Measurements from ENCODE around the gene STXBP1. TPM values are rescaled to one million over a fixed set of nuclear protein-coding genes. Genes with fewer than 3 reads are reported as not detected.

Gene STXBP1
- total and polyA plus RNA-seq, 2 of the 8 experiments (the other 6 are each of a cell fraction or from before 2014, with no cell fraction given), result 11.5 to 60.9 TPM

DNA sequence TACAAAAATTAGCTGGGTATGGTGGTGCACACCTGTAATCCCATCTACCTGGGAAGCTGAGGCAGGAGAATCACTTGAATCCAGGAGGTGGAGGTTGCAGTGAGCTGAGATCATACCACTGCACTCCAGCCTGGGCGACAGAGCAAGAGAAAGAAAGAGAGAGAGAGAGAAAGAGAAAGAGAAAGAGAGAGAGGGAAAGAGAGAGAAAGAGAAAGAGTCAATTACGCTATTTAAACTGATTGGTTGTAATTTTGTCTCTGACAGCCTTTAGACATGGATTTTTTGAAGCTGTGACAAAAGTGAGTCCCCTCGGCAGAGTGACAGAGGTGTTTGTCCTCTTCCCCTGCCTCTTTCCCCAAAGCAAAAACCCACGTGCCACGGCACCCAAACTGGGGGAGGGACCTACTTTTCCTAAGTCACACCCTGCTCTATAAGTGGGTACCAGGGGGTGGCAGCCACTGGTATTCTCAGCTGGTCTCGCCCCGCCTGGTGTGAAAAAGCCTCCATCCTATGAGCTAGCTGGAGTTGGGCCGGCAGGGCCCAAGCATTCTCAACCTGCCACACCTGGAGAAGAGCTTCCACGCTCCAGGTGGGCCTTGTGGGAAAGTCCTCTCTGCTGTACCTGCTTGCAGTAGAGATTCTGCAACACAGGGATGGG, 91.3 kb downstream of the STXBP1 start:
- Histone ChIP-seq H3K4me3 (ENCODE audit: extremely low read depth in 1 of 4, insufficient read depth in 2 of 4, low read depth in 3 of 4, low read length in 4 of 4) (no peak overlapping the region), H2BK15ac (ENCODE audit: low read length) (no peak overlapping the region), H2BK120ac (replicated peaks; ENCODE audit: low read depth, low read length) (no peak overlapping the region), H3K9ac (replicated peaks in 1 of 4; ENCODE audit: extremely low read depth in 1 of 4, low read depth in 3 of 4, low read length in 3 of 4) (no peak overlapping the region), H3K14ac (ENCODE audit: insufficient read length) (no peak overlapping the region), H3K36me3 (ENCODE audit: control insufficient read depth in 2 of 4, insufficient read depth in 4 of 4, low read length in 3 of 4) (no peaks in the 10 kb centered on the region), H4K91ac (replicated peaks; ENCODE audit: insufficient read length, low read length) (no peak overlapping the region), H4K20me1 (replicated peaks in 1 of 2; ENCODE audit: control insufficient read depth in 1 of 2, insufficient read depth in 2 of 2, low read length in 2 of 2) (no peaks in the 10 kb centered on the region), H3K79me2 (ENCODE audit: control insufficient read depth in 1 of 2, insufficient read depth in 2 of 2, low read length in 2 of 2) (no peaks in the 10 kb centered on the region), H2AFZ (ENCODE audit: low read length) (no peak overlapping the region), H4K8ac (ENCODE audit: extremely low read depth, insufficient read depth, low read length) (no peak overlapping the region), H3K27me3 (replicated peaks in 1 of 4; ENCODE audit: control insufficient read depth in 3 of 4, extremely low read depth in 1 of 4, insufficient read depth in 3 of 4, low read length in 3 of 4) (no peaks in the 10 kb centered on the region; a peak in 2 of 7 replicates), H3K4ac (replicated peaks; ENCODE audit: insufficient read length, low read depth, low read length) (no peak overlapping the region), H3K4me1 (replicated peaks in 1 of 4; ENCODE audit: control insufficient read depth in 3 of 4, insufficient read depth in 4 of 4, low read length in 3 of 4) (peaks cover 0 to 11% (median 5%) of the 10 kb centered on the region in 4 experiments; a peak in 5 of 7 replicates), H3K23me2 (ENCODE audit: low read depth, low read length) (0 out of 2 replicates have a peak, but pooled peaks cover 1% of the 10 kb centered on the region), H2BK20ac (ENCODE audit: low read length) (no peak overlapping the region), H3K79me1 (ENCODE audit: low read depth, low read length) (no peaks in the 10 kb centered on the region), H3K56ac (replicated peaks; ENCODE audit: insufficient read length, low read depth, low read length) (no peak overlapping the region), H3K27ac (ENCODE audit: low read depth, low read length) (no peak overlapping the region), H2BK12ac (ENCODE audit: low read depth, low read length) (no peak overlapping the region), H4K5ac (ENCODE audit: insufficient read length, low read depth, low read length) (no peak overlapping the region), H3K9me3 (ENCODE audit: insufficient read depth in 2 of 2, low read depth in 1 of 2, low read length in 1 of 2) (no peaks in the 10 kb centered on the region), H2AK5ac (ENCODE audit: low read depth, low read length) (no peak overlapping the region), H2BK5ac (ENCODE audit: low read depth, low read length) (no peak overlapping the region), H3K23ac (ENCODE audit: insufficient read length) (no peak overlapping the region), H3K4me2 (ENCODE audit: insufficient read depth in 1 of 2, low read depth in 2 of 2, low read length in 2 of 2) (no peak overlapping the region), H3K18ac (ENCODE audit: extremely low read depth, low read length) (no peak overlapping the region)
- WGBS, 2 experiments (ENCODE audit: extremely low coverage in 1 of 2, insufficient coverage in 1 of 2, insufficient read length in 1 of 2, insufficient replicate concordance in 2 of 2, low coverage in 1 of 2, low lambda C conversion rate in 2 of 2, missing lambda C conversion rate in 1 of 2), result 79% methylated on average over 9 of the region's 9 CpGs; no CpG with 5 or more reads in 1 of the 2 experiments
- POLR2A ChIA-PET (ENCODE audit: partially characterized antibody), result interaction anchor here (1.3 kb wide), 1 partner anchor 9 kb away, joined by 3 read pairs; no protein-coding TSS in a partner anchor
- CTCF ChIA-PET (ENCODE audit: partially characterized antibody), result interaction anchor here (0.6 to 1.9 kb wide), 9 partner anchors 9 to 199 kb away, joined by 3 to 5 read pairs (median 4); partner anchors contain the start of gene TOR2A
- FAIRE-seq (no peak), DNase-seq (ENCODE audit: low read depth in 1 of 2, low spot score in 2 of 2) (no peak)
- TF ChIP-seq GTF2F1 (IDR thresholded peaks at IDR 0.05; ENCODE audit: borderline replicate concordance, low read depth, low read length) (no peak), ASH2L (IDR thresholded peaks at IDR 0.05; ENCODE audit: low read length) (no peak), EZH2 (IDR thresholded peaks at IDR 0.05; ENCODE audit: low read depth, low read length, severe bottlenecking) (no peak), EGR1 (IDR thresholded peaks at IDR 0.05; ENCODE audit: borderline replicate concordance, low read depth, low read length) (no peak), HDAC6 (IDR thresholded peaks at IDR 0.05; ENCODE audit: low read depth, low read length) (no peak), HDAC2 (IDR thresholded peaks at IDR 0.05; ENCODE audit: borderline replicate concordance in 1 of 2, low read depth in 2 of 2, low read length in 2 of 2) (no peak), TBP (IDR thresholded peaks at IDR 0.05; ENCODE audit: low read depth, low read length) (no peak), RBBP5 (IDR thresholded peaks at IDR 0.05; ENCODE audit: borderline replicate concordance, low read depth, low read length) (no peak), MAFK (IDR thresholded peaks at IDR 0.05; ENCODE audit: low read depth, low read length) (no peak), SAP30 (IDR thresholded peaks at IDR 0.05; ENCODE audit: insufficient read depth, insufficient replicate concordance, low read length) (no peak), CBX8 (IDR thresholded peaks at IDR 0.05; ENCODE audit: borderline replicate concordance, low read depth, low read length) (no peak), GABPA (IDR thresholded peaks at IDR 0.05; ENCODE audit: borderline replicate concordance, insufficient read depth, low read length) (no peak), CBX5 (IDR thresholded peaks at IDR 0.05; ENCODE audit: low read depth, low read length) (no peak)
